Neural progenitor cell (in vitro differentiated cells): ENCODE results near the gene TTC21A. TPM values are rescaled to one million over a fixed set of nuclear protein-coding genes. Genes with fewer than 3 reads are reported as not detected.
A peak's percentile ranks its signal among the peaks of the same experiment; 100 is the strongest.

ENCODE experiments used
- DNase-seq: peaks from one replicate; pipeline ENCODE4 v3.0.0-alpha.2; 2016; ENCODE audit warnings: low spot score
- H2AFZ ChIP-seq: fragments of 200-600 bp; sonication (generic); replicated peaks from 2 replicates; pipeline ENCODE4 v1.6.1; 2016; ENCODE audit warnings: antibody characterized with exemption
- H3F3A ChIP-seq: fragments of 200-600 bp; sonication (generic); 2 replicates; pipeline ENCODE4 v1.6.1; 2016; ENCODE audit warnings: antibody characterized with exemption, low read depth
- H3K27ac ChIP-seq: fragments of 200-600 bp; sonication (generic); 2 replicates; pipeline ENCODE4 v1.5.1; 2016; ENCODE audit warnings: mild to moderate bottlenecking
- H3K27me3 ChIP-seq: fragments of 200-600 bp; sonication (generic); 2 replicates; pipeline ENCODE4 v1.6.1; 2016; ENCODE audit warnings: mild to moderate bottlenecking, moderate library complexity
- H3K36me3 ChIP-seq: fragments of 200-600 bp; sonication (generic); 2 replicates; pipeline ENCODE4 v1.5.1; 2016
- H3K4me1 ChIP-seq: fragments of 200-600 bp; sonication (generic); 2 replicates; pipeline ENCODE4 v1.6.1; 2016; ENCODE audit warnings: mixed run types
- H3K4me2 ChIP-seq: fragments of 200-600 bp; sonication (generic); 2 replicates; pipeline ENCODE4 v1.6.1; 2016
- H3K4me3 ChIP-seq: fragments of 200-600 bp; sonication (generic); 2 replicates; pipeline ENCODE4 v1.5.1; 2016
- H3K79me2 ChIP-seq: fragments of 200-600 bp; sonication (generic); 2 replicates; pipeline ENCODE4 v1.6.1; 2016; ENCODE audit warnings: low read depth
- H3K9ac ChIP-seq: fragments of 200-600 bp; sonication (generic); 2 replicates; pipeline ENCODE4 v1.6.1; 2016
- H3K9me3 ChIP-seq: fragments of 200-600 bp; sonication (generic); 2 replicates; pipeline ENCODE4 v1.5.1; 2016; ENCODE audit warnings: low read depth
- H4K20me1 ChIP-seq: fragments of 200-600 bp; sonication (generic); 2 replicates; pipeline ENCODE4 v1.6.1; 2016; ENCODE audit warnings: low read depth
- H3K27ac Mint-ChIP-seq: 3 replicates; pipeline ENCODE4 v1.8.0; 2021; ENCODE audit warnings: mixed read lengths
- H3K27me3 Mint-ChIP-seq: 2 replicates; pipeline ENCODE4 v1.8.0; 2022; ENCODE audit warnings: low read depth, mild to moderate bottlenecking, inconsistent platforms, moderate library complexity, mixed read lengths; ENCODE audit not compliant: insufficient read depth
- H3K36me3 Mint-ChIP-seq: 3 replicates; pipeline ENCODE4 v1.8.0; 2021; ENCODE audit warnings: mixed read lengths
- H3K4me1 Mint-ChIP-seq: 3 replicates; pipeline ENCODE4 v1.8.0; 2021; ENCODE audit warnings: mixed read lengths
- H3K4me3 Mint-ChIP-seq: 3 replicates; pipeline ENCODE4 v1.8.0; 2021; ENCODE audit warnings: mild to moderate bottlenecking, moderate library complexity, mixed read lengths
- H3K9me3 Mint-ChIP-seq: 3 replicates; pipeline ENCODE4 v1.8.0; 2020; ENCODE audit warnings: mixed read lengths
- EZH2 ChIP-seq: fragments of 200-600 bp; sonication (generic); IDR thresholded peaks from 2 replicates; pipeline ENCODE4 v1.6.1; 2017; ENCODE audit warnings: antibody characterized with exemption, mild to moderate bottlenecking, moderate library complexity
- EZH2phosphoT487 ChIP-seq: fragments of 200-600 bp; sonication (generic); IDR thresholded peaks from 2 replicates; pipeline ENCODE4 v1.6.1; 2017; ENCODE audit warnings: antibody characterized with exemption
- total RNA-seq: library from RNA; depleted of rRNA; stranded (reverse); fragments of >200 nt; gene quantifications from 2 replicates; pipeline ENCODE4 v1.2.3, GENCODE V29; 2015; ENCODE audit warnings: low replicate concordance
- TF ChIP-seq, protein P1 (sequence below): fragments of 200-600 bp; sonication (generic); IDR thresholded peaks from 2 replicates; pipeline ENCODE4 v1.5.1; 2017; ENCODE audit warnings: antibody characterized with exemption, mild to moderate bottlenecking

Gene TTC21A
- total RNA-seq, 1 donor from 2014 or later = 1.2 TPM

- no peak overlapping the region for H3K4me3 ChIP-seq
- Mint-ChIP-seq H3K27me3 (peaks cover 7% of the 10 kb centered on the region), H3K4me1 (peaks cover 20% of the 10 kb centered on the region), H3K27ac (peak overlapping the region; percentile 72), H3K9me3 (no peaks in the 10 kb centered on the region), H3K36me3 (no peaks in the 10 kb centered on the region), H3K4me3 (no peak overlapping the region)
- H3K27ac ChIP-seq = no peak overlapping the region
- no peaks in the 10 kb centered on the region for H3K79me2 ChIP-seq
- H2AFZ ChIP-seq = no peak overlapping the region
- TF ChIP-seq EZH2phosphoT487 (no peak), EZH2 (no peak)
- TF ChIP-seq, protein P1, sequence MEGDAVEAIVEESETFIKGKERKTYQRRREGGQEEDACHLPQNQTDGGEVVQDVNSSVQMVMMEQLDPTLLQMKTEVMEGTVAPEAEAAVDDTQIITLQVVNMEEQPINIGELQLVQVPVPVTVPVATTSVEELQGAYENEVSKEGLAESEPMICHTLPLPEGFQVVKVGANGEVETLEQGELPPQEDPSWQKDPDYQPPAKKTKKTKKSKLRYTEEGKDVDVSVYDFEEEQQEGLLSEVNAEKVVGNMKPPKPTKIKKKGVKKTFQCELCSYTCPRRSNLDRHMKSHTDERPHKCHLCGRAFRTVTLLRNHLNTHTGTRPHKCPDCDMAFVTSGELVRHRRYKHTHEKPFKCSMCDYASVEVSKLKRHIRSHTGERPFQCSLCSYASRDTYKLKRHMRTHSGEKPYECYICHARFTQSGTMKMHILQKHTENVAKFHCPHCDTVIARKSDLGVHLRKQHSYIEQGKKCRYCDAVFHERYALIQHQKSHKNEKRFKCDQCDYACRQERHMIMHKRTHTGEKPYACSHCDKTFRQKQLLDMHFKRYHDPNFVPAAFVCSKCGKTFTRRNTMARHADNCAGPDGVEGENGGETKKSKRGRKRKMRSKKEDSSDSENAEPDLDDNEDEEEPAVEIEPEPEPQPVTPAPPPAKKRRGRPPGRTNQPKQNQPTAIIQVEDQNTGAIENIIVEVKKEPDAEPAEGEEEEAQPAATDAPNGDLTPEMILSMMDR = no peak
- H3K9ac ChIP-seq = no peak overlapping the region
- DNase-seq = no peak
- H3K9me3 ChIP-seq = no peaks in the 10 kb centered on the region
- H3F3A ChIP-seq = peaks cover 13% of the 10 kb centered on the region
- H3K4me1 ChIP-seq = peaks cover 1% of the 10 kb centered on the region
- no peak overlapping the region for H3K4me2 ChIP-seq
- H3K36me3 ChIP-seq = no peaks in the 10 kb centered on the region
- no peaks in the 10 kb centered on the region for H4K20me1 ChIP-seq
- no peaks in the 10 kb centered on the region for H3K27me3 ChIP-seq
Observed at GRCh38 chr3:39185326-39185958, 78.0 kb downstream of the TTC21A start.

DNA sequence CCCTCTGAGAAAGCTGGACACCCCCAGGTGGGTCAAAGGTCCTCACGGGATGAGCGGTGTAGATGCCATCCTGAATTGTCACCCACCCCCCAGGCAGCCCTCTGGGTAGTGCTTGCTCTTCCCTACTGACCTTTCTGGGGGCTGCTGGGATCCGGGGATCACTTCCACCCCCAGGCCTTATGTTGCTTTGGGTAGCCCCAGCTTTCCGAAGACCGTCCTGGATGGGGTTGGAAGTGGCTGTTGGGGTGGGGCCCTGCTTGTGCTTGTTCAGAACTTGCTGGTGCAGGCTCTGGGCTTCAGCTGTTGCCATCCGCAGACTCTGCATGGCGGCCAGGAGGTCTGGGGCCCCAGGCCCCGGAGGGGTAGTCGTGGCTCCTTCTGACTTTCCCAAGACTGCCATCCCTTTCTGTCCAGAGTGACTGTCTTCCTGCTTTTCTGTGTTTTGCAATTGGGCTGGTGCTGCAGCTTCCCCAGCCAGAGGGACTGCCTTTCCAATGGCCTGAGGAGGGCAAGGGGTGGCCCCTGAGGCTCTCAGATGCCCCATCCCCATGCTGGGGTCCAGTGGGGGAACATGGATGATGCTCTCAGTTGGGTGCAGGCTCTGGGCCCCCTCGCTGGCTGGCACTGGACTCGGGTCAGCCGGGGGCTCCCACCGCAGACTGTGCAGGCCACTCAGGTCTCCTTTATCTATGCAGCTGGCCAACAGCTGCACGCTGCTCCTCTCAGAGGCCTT is 78.6 kb downstream of the TTC21A start:
- no peak overlapping the region for H3K27ac ChIP-seq
- no peak for DNase-seq
- no peaks in the 10 kb centered on the region for H3K9me3 Mint-ChIP-seq
- TF ChIP-seq, protein P1 = no peak
- no peak for TF ChIP-seq EZH2phosphoT487
- no peak for TF ChIP-seq EZH2
- H3F3A ChIP-seq = peaks cover 9% of the 10 kb centered on the region
- no peak overlapping the region for H3K4me3 ChIP-seq
- no peak overlapping the region for H3K27ac Mint-ChIP-seq
- no peaks in the 10 kb centered on the region for H3K36me3 Mint-ChIP-seq
- H3K4me2 ChIP-seq = no peak overlapping the region
- no peak overlapping the region for H2AFZ ChIP-seq
- H4K20me1 ChIP-seq = no peaks in the 10 kb centered on the region
- no peaks in the 10 kb centered on the region for H3K36me3 ChIP-seq
- H3K27me3 ChIP-seq = no peaks in the 10 kb centered on the region
- no peak overlapping the region for H3K4me3 Mint-ChIP-seq
- H3K9me3 ChIP-seq = no peaks in the 10 kb centered on the region
- peaks cover 19% of the 10 kb centered on the region for H3K4me1 Mint-ChIP-seq
- no peak overlapping the region for H3K9ac ChIP-seq
- H3K4me1 ChIP-seq = no peaks in the 10 kb centered on the region
- H3K27me3 Mint-ChIP-seq = peaks cover 7% of the 10 kb centered on the region
- H3K79me2 ChIP-seq = no peaks in the 10 kb centered on the region

DNA sequence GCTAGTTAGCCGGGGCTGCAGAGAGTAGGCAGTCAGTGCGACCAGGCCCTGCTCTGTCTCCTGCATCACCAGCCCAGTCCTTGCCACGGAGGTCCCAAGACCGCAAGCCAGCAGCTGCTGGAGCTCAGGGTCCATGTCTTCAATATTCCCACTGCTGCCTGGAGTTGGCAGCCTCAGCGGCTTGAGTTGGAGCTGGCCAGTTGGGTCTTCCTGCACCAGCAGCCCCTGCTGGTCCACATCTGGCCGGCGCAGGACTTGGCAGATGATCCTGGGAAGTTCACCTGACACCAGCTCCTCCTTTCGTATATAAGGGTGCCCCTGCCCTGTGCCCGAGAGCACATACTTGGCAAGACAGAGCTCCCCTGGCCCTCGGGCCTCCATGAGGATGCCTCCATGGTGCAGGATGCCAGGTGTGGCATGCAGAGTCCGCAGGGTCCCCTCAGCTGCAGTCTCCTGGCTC is 79.2 kb downstream of the TTC21A start:
- no peaks in the 10 kb centered on the region for H4K20me1 ChIP-seq
- H3K4me2 ChIP-seq = no peak overlapping the region
- no peak overlapping the region for H2AFZ ChIP-seq
- H3K4me3 ChIP-seq = no peak overlapping the region
- Mint-ChIP-seq H3K27ac (no peak overlapping the region), H3K9me3 (no peaks in the 10 kb centered on the region), H3K27me3 (peaks cover 11% of the 10 kb centered on the region), H3K4me3 (no peak overlapping the region), H3K4me1 (peaks cover 17% of the 10 kb centered on the region), H3K36me3 (no peaks in the 10 kb centered on the region)
- H3K9ac ChIP-seq = no peak overlapping the region
- peaks cover 3% of the 10 kb centered on the region for H3F3A ChIP-seq
- H3K79me2 ChIP-seq = no peaks in the 10 kb centered on the region
- H3K36me3 ChIP-seq = no peaks in the 10 kb centered on the region
- TF ChIP-seq EZH2phosphoT487 (no peak), EZH2 (no peak)
- TF ChIP-seq, protein P1 = no peak
- no peaks in the 10 kb centered on the region for H3K27me3 ChIP-seq
- no peaks in the 10 kb centered on the region for H3K9me3 ChIP-seq
- H3K27ac ChIP-seq = no peak overlapping the region
- no peaks in the 10 kb centered on the region for H3K4me1 ChIP-seq
- no peak for DNase-seq
